ENCODE results near the gene SLC38A8.

Gene SLC38A8

DNA sequence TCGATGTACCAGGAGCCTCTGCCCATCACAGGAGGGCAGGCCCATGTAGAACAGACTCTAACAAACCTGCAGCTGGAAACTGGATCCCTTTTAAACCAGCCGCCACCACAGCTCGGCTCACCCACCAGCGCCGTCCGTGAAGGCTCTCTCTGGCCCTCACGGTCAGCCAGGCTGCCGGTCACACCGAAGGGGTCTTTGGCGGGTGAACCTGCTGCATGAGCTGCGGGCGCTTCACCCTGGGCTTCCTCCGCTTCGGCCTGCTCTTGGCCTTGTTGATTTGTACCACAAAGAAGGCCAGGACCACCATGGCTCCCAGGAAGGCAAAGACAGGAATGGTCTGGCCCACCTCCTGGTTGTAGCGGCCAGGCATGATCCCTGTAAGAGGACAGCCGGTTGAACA lies 11.7 kb upstream of the SLC38A8 start:
- Histone ChIP-seq H3K4me3 (ENCODE audit: low read length) (no peak overlapping the region), H3K27ac (ENCODE audit: low read depth, low read length) (no peak overlapping the region), H3K4me2 (ENCODE audit: low read length) (no peak overlapping the region), H3K79me2 (ENCODE audit: control insufficient read depth, low read length) (no peaks in the 10 kb centered on the region), H4K20me1 (ENCODE audit: control insufficient read depth, insufficient read depth, low read depth, low read length) (no peaks in the 10 kb centered on the region), H3K9me2 (replicated peaks; ENCODE audit: control insufficient read depth, low read length) (no peaks in the 10 kb centered on the region), H3K9me3 (ENCODE audit: control insufficient read depth, insufficient read depth, low read length) (no peaks in the 10 kb centered on the region), H3K27me3 (ENCODE audit: control insufficient read depth, low read length) (no peaks in the 10 kb centered on the region), H3K4me1 (ENCODE audit: control insufficient read depth, low read length) (no peaks in the 10 kb centered on the region), H3F3A (ENCODE audit: control insufficient read depth, insufficient read depth) (no peaks in the 10 kb centered on the region), H3K36me3 (ENCODE audit: control insufficient read depth, low read length) (peaks cover 62% of the 10 kb centered on the region)
- TF ChIP-seq EZH2phosphoT487 (IDR thresholded peaks at IDR 0.05; ENCODE audit: borderline replicate concordance, low read length): no peak
- TF ChIP-seq, protein P1, sequence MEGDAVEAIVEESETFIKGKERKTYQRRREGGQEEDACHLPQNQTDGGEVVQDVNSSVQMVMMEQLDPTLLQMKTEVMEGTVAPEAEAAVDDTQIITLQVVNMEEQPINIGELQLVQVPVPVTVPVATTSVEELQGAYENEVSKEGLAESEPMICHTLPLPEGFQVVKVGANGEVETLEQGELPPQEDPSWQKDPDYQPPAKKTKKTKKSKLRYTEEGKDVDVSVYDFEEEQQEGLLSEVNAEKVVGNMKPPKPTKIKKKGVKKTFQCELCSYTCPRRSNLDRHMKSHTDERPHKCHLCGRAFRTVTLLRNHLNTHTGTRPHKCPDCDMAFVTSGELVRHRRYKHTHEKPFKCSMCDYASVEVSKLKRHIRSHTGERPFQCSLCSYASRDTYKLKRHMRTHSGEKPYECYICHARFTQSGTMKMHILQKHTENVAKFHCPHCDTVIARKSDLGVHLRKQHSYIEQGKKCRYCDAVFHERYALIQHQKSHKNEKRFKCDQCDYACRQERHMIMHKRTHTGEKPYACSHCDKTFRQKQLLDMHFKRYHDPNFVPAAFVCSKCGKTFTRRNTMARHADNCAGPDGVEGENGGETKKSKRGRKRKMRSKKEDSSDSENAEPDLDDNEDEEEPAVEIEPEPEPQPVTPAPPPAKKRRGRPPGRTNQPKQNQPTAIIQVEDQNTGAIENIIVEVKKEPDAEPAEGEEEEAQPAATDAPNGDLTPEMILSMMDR (IDR thresholded peaks at IDR 0.05; ENCODE audit: low read depth, low read length, poor library complexity, severe bottlenecking): no peak

DNA sequence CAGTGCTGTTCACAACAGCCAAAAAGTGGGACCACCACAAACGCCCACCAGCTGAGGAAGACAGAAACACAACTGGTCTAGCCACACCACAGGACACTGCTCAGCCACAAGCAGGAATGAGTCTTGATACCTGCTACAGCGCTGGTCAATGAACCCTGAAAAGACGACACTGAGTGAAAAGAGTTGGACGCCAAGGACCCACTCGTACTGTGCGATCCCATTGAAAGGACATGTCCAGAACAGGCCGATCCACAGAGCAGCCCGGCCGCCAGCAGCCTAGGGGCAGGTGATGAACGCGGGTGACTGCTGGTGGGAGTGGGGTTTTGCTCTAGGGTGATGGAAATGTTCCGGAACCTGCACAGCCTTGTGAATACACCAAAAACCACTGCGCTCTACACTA lies 10.6 kb upstream of the SLC38A8 start:
- no peak overlapping the region for H3K27ac ChIP-seq (ENCODE audit: low read depth, low read length)
- H3K79me2 ChIP-seq (ENCODE audit: control insufficient read depth, low read length): no peaks in the 10 kb centered on the region
- no peaks in the 10 kb centered on the region for H3K9me2 ChIP-seq (replicated peaks; ENCODE audit: control insufficient read depth, low read length)
- no peaks in the 10 kb centered on the region for H3F3A ChIP-seq (ENCODE audit: control insufficient read depth, insufficient read depth)
- H4K20me1 ChIP-seq (ENCODE audit: control insufficient read depth, insufficient read depth, low read depth, low read length): no peaks in the 10 kb centered on the region
- H3K27me3 ChIP-seq (ENCODE audit: control insufficient read depth, low read length): no peaks in the 10 kb centered on the region
- no peak overlapping the region for H3K4me2 ChIP-seq (ENCODE audit: low read length)
- H3K36me3 ChIP-seq (ENCODE audit: control insufficient read depth, low read length): peaks cover 52% of the 10 kb centered on the region
- no peaks in the 10 kb centered on the region for H3K4me1 ChIP-seq (ENCODE audit: control insufficient read depth, low read length)
- no peaks in the 10 kb centered on the region for H3K9me3 ChIP-seq (ENCODE audit: control insufficient read depth, insufficient read depth, low read length)
- H3K4me3 ChIP-seq (ENCODE audit: low read length): no peak overlapping the region
- no peak for TF ChIP-seq EZH2phosphoT487 (IDR thresholded peaks at IDR 0.05; ENCODE audit: borderline replicate concordance, low read length)
- TF ChIP-seq, protein P1 (IDR thresholded peaks at IDR 0.05; ENCODE audit: low read depth, low read length, poor library complexity, severe bottlenecking): no peak

DNA sequence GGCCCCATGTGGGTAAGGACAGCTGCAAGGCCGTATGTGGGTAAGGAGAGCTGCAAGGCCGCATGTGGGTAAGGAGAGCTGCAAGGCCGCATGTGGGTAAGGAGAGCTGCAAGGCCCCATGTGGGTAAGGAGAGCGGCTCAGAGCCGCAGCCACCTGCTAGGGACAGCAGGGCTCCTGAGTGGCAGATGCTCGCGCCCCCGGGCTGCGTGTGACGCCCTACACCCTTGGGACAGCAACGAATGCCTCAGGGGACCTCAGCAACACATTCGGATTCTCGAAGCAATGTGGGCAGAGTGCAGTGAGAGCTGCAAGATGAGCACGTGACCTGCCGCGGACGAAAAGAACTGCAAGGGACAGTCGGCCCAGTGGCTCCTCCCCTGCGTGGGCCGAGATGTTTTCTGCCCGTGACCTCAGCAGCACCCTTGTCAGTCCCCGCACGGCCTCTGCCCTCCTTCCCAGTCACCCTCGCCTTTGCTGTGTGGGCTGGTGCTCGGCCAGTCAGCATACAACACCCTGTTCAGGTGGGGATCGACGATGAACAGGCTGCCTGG lies 9.6 kb upstream of the SLC38A8 start:
- Histone ChIP-seq H3K4me2 (ENCODE audit: low read length) (no peak overlapping the region), H4K20me1 (ENCODE audit: control insufficient read depth, insufficient read depth, low read depth, low read length) (no peaks in the 10 kb centered on the region), H3K27ac (ENCODE audit: low read depth, low read length) (no peak overlapping the region), H3K4me3 (ENCODE audit: low read length) (no peak overlapping the region), H3K9me2 (replicated peaks; ENCODE audit: control insufficient read depth, low read length) (no peaks in the 10 kb centered on the region), H3F3A (ENCODE audit: control insufficient read depth, insufficient read depth) (no peaks in the 10 kb centered on the region), H3K27me3 (ENCODE audit: control insufficient read depth, low read length) (no peaks in the 10 kb centered on the region), H3K9me3 (ENCODE audit: control insufficient read depth, insufficient read depth, low read length) (no peaks in the 10 kb centered on the region), H3K4me1 (ENCODE audit: control insufficient read depth, low read length) (no peaks in the 10 kb centered on the region), H3K36me3 (ENCODE audit: control insufficient read depth, low read length) (peaks cover 41% of the 10 kb centered on the region), H3K79me2 (ENCODE audit: control insufficient read depth, low read length) (no peaks in the 10 kb centered on the region)
- no peak for TF ChIP-seq EZH2phosphoT487 (IDR thresholded peaks at IDR 0.05; ENCODE audit: borderline replicate concordance, low read length)
- TF ChIP-seq, protein P1 (IDR thresholded peaks at IDR 0.05; ENCODE audit: low read depth, low read length, poor library complexity, severe bottlenecking): no peak

Measured in DOHH2 (cell line).